Right ventricle myocardium inferior (tissue), 1 donor: ENCODE results near the gene NAA80. TPM values are rescaled to one million over a fixed set of nuclear protein-coding genes. Genes with fewer than 3 reads are reported as not detected.

ENCODE experiments used
- ATAC-seq: fragments of 200-7000 bp; cut with Tn5 transposase; one replicate; pipeline ENCODE4 v1.9.1; 2020; ENCODE audit warnings: mild to moderate bottlenecking, moderate library complexity
- DNase-seq: peaks from one replicate; pipeline ENCODE4 v3.0.0; 2021; ENCODE audit errors: missing footprints
- intact Hi-C: fragments of 100-400 bp; cut with DNase I; formaldehyde crosslinking; loops from one replicate; pipeline ENCODE4 v1.11.0; 2022
- long read RNA-seq: library from polyadenylated mRNA; unstranded; transcript quantifications from one replicate; pipeline ENCODE4 v2.0.0, GENCODE V29; 2021
- total RNA-seq: library from RNA; stranded (reverse); fragmentation: NEBNext Ultra II Directional; extraction: Animal tissue kit (Norgen Biotek cat#: 25700); gene quantifications from one replicate; pipeline ENCODE4 v1.2.1, GENCODE V29; 2021
- donor health status: DM: no; HTN: yes; CAD: no; lungs with severe emphysema.

The NAA80 gene
- 5.8 TPM for total RNA-seq
- long read RNA-seq, partial matches to known transcripts: 0 of 3 reads
- long read RNA-seq, other reads (novel, unspliced or antisense): 1 of 3 reads

GRCh38 chr3:50298836-50299637 lies at the start of gene NAA80, which contains the start of gene HYAL3:
NAA80 (minus strand) TSS chr3:50299405; CDS start chr3:50297463, 1,942 bp downstream.
HYAL3 (minus strand) TSS chr3:50299405; CDS start chr3:50295602, 3,803 bp downstream.
- DNase-seq (peak; percentile 100), ATAC-seq (peak; percentile 92)
- intact Hi-C loops: loop anchor here (1.0 kb wide), 1 partner anchor 22 kb away; no protein-coding TSS in a partner anchor

DNA sequence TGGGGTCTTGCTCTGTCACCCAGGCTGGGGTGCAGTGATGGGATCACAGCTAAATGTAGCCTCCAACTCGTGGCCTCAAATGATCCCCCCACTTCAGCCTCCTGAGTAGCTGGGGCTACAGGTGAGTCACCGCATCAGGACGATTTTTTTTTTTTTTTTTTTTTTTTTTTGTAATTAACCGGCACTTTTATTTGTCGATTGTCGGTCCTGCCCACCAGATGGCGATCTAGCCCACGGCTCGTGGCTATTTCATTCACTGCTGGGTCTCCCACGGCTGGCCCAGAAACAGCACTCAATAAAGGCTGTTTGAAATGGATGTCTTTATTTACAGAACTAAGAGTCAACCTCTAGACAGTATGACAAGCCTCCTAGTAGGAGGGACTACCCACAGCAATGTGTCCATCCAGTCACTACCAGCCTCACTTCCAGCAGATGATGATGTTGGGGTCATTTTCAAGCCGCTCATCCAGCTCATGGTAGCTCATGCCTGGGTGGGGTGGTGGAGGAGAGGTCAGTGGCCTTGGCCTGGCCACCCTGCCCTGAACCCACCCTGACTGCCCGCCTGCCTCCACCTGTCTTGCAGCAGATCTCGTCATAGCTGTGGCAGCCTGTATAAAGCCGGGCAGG lies 48.1 kb upstream of the NAA80 start:
- DNase-seq: peak; percentile 76
- ATAC-seq: no peak
- intact Hi-C loops: loop anchor here (5.0 kb wide), 1 partner anchor 265 kb away; the partner anchor contains the start of gene CISH

DNA sequence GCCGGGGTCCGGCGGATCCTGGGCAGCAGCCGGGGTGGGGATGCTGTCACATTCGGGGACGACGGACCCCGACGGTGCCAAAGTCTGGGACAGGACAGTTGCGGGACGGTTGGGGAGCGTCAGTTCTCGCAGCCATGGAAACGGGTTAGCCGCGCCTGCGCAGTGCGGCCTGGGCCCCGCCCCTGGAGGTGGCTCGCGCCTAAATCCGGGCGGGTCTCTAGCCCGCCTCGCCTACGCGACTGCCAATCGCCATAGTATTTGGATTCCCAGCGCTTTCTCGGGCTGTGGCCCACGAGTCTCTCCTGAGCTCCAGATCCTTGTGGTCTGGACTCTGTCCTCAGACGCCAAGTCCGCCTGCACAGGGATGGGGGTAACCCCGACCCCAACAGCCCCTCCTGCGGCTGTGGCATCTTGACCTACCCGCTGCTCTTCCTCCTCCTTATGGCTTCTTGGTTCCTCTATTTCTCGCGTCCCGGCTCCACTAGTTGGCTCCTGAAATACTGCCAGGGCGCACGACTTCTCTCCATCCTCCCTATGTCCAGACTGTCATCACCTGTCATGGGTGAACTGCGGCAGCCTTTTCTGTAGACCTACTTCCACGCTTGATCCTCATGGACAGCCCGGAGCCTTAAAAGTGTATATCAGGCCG lies 46.5 kb upstream of the NAA80 start, which contains the start of gene ZMYND10:
TSS of gene ZMYND10 (minus strand) at position 147 of the 649 bp plus-strand sequence. CDS start 153 bp downstream, outside the sequence.
- ATAC-seq (peak; percentile 36), DNase-seq (peak; percentile 87)
- intact Hi-C loops: loop anchor here (5.0 kb wide), 1 partner anchor 267 kb away; the partner anchor contains the start of gene CISH

GRCh38 chr3:50345008-50345407 lies 45.8 kb upstream of the NAA80 start:
- no peak for ATAC-seq
- intact Hi-C loops: loop anchor here (5.0 kb wide), 1 partner anchor 267 kb away; the partner anchor contains the start of gene CISH
- no peak for DNase-seq

GRCh38 chr3:50342813-50343633 lies 43.8 kb upstream of the NAA80 start:
- no peak for ATAC-seq
- intact Hi-C loops: no loop called here
- no peak for DNase-seq

DNA sequence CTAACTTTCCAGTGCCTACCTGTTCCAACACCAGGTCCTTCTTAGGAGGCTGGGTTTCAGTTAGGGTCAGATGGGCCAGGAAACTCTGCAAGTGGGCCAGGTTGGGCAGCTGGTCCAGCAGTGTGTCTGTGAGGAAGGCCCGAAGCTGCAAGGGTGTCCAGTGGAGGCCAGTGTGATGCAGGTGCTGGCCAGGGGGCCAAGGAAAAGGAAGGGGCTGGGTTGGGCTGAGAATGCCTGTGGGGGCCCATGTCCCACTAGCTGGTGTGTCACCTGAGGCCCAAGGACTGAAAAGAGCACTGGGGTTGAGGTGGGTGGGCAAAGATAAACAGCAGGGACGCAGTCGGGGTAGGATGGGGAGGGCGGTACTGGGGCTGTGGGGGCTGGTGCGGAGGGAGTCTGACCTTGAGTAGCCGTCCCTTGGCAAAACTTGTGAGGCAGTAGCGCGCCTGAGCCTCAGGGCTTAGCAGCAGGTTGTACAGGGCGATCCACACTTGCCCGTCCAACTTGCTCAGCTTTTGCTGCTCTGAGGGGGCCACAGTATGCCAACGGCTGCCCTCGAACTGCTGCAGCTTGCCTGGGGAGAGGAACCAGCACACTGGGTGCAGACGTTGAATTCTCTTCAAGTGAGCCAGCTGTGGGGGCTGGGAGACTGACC lies 42.9 kb upstream of the NAA80 start:
- ATAC-seq (no peak), DNase-seq (no peak)
- intact Hi-C loops: no loop called here

GRCh38 chr3:50341537-50341936 lies 42.3 kb upstream of the NAA80 start:
- no peak for DNase-seq
- ATAC-seq: no peak
- intact Hi-C loops: no loop called here

DNA sequence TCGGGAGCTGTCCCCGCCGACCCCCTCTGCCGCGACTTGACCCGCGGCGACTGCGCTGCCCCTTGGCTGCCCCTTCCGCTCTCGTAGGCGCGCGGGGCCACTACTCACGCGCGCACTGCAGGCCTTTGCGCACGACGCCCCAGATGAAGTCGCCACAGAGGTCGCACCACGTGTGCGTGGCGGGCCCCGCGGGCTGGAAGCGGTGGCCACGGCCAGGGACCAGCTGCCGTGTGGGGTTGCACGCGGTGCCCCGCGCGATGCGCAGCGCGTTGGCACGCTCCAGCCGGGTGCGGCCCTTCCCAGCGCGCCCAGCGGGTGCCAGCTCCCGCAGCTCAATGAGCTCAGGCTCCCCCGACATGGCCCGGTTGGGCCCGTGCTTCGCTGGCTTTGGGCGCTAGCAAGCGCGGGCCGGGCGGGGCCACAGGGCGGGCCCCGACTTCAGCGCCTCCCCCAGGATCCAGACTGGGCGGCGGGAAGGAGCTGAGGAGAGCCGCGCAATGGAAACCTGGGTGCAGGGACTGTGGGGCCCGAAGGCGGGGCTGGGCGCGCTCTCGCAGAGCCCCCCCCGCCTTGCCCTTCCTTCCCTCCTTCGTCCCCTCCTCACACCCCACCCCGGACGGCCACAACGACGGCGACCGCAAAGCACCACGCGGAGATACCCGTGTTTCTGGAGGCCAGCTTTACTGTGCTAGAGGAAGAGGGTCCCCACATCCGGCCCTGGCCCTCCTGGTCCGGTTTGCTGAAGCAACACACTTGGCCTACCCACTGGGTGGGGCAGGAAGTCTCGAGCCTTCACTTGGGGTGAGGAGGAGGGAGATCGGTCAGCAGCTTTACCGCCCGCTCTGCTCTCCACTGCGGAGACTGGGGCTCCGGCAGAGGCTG lies 41.5 kb upstream of the NAA80 start, which contains the start of gene RASSF1:
TSS of gene RASSF1 (minus strand) at position 389 of the 882 bp plus-strand sequence. CDS start at position 358, 31 bp downstream.
- intact Hi-C loops: no loop called here
- ATAC-seq (peak; percentile 48), DNase-seq (peak; percentile 92)

GRCh38 chr3:50340147-50340447 lies 40.9 kb upstream of the NAA80 start:
- ATAC-seq: no peak
- DNase-seq: no peak
- intact Hi-C loops: no loop called here

GRCh38 chr3:50339485-50340146 lies 40.4 kb upstream of the NAA80 start:
- intact Hi-C loops: no loop called here
- no peak for ATAC-seq
- DNase-seq: no peak

DNA sequence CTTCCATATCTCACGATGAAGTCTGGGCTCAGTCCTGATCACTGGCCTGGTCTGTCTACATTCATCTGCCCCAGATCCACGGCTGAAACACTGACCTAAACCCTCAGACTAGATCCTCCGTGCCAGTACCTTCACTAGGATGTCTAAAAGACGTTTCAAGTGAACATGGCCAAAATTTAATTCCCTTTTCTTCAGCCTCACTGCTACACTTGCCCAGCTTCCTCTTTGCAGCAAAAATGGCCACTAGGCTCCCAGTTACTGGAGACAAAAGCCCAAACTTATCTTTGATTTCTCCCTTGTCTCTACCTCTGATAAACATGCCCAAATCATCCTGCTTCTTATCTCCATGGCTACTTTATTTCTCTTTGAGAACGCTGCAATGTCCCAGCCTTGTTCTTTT lies 39.8 kb upstream of the NAA80 start:
- DNase-seq: no peak
- ATAC-seq: no peak
- intact Hi-C loops: no loop called here

- intact Hi-C loops: no loop called here
Observed at GRCh38 chr3:50337175-50337861, 38.1 kb upstream of the NAA80 start.

GRCh38 chr3:50336452-50337174 lies 37.4 kb upstream of the NAA80 start:
- DNase-seq (no peak), ATAC-seq (no peak)
- intact Hi-C loops: no loop called here

More at GRCh38 chr3:50337175-50337861, 38.1 kb upstream of the NAA80 start:
- ATAC-seq (peak; percentile 91), DNase-seq (peak; percentile 100)

DNA sequence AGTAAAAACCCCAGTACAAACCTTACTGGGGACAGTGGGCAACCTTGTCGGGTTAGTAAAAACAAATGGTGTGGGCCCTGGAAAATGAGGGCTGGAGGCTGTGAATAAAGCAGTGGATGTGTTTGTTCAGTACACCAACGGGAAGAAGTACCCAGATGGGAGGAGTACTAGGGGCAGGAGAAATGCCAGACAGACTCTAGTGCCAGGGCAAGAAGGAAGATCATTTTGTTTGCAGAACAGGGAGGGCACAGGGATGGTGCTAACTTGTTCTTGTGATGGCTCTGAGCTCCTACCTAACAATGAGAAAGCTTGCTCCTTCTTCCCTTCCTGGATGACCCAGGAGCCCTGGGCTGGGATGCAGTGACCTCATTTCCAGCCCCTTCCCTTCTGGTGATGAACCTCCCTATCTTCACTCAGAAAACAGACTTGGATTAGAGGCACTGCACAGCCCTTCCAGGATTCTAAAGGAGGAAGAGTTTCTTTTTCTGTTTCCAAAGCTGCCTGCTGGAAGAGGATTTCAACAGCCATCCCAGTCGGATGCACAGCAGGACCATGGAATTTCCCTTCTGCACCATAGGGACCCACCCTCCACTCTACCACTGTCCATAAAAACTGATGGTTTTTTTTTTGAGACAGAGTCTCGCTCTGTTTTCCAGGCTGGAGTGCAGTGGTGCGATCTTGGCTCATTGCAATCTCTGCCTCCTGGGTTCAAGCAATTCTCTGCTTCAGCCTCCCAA lies 35.3 kb upstream of the NAA80 start:
- intact Hi-C loops: no loop called here
- DNase-seq: peak; percentile 8
- ATAC-seq: no peak
